GM18519 (cell line): ENCODE measurements around the gene USP53.
"Not testable (repeated sequence)": the region's sequence is repeated elsewhere in the genome, so short reads cannot be mapped to it uniquely, and the experiment has no call there.

Experiments
- ATAC-seq: cut with Tn5 transposase; IDR thresholded peaks from one replicate; pipeline ENCODE4 v1.9.1; 2021; ENCODE audit warnings: mild to moderate bottlenecking, moderate library complexity; ENCODE audit not compliant: unreplicated experiment, low FRiP score

Gene USP53

GRCh38 chr4:119266153-119266552 is 53.6 kb downstream of the USP53 start:
- no peak for ATAC-seq

GRCh38 chr4:119268466-119268865 is 56.0 kb downstream of the USP53 start:
- no peak for ATAC-seq

GRCh38 chr4:119271361-119272085 is 59.0 kb downstream of the USP53 start:
- ATAC-seq: no peak

GRCh38 chr4:119279541-119279940 is 67.0 kb downstream of the USP53 start:
- not testable (repeated sequence) for ATAC-seq

GRCh38 chr4:119279945-119280344 is 67.4 kb downstream of the USP53 start:
- ATAC-seq: not testable (repeated sequence)

GRCh38 chr4:119281393-119281792 is 68.9 kb downstream of the USP53 start:
- ATAC-seq: no peak

- peak; percentile 77 for ATAC-seq
These were observed 72.6 kb downstream of the USP53 start for GRCh38 chr4:119284876-119285780.

GRCh38 chr4:119286377-119287002 is 74.0 kb downstream of the USP53 start:
- ATAC-seq: no peak

GRCh38 chr4:119289313-119289712 is 76.8 kb downstream of the USP53 start:
- no peak for ATAC-seq

- no peak for ATAC-seq
These were observed 78.1 kb downstream of the USP53 start for GRCh38 chr4:119290598-119290997.

- no peak for ATAC-seq
These were observed 83.8 kb downstream of the USP53 start for GRCh38 chr4:119296356-119296755.

GRCh38 chr4:119297795-119298194 is 85.3 kb downstream of the USP53 start:
- no peak for ATAC-seq

GRCh38 chr4:119299260-119299671 is 86.8 kb downstream of the USP53 start:
- ATAC-seq: no peak

GRCh38 chr4:119299741-119300100 is 87.2 kb downstream of the USP53 start:
- ATAC-seq: peak; percentile 51

- ATAC-seq: peak; percentile 96
These were observed 87.8 kb downstream of the USP53 start for GRCh38 chr4:119300101-119300978.

GRCh38 chr4:119302073-119302832 is 89.7 kb downstream of the USP53 start:
- ATAC-seq: no peak

GRCh38 chr4:119303587-119304305 is 91.2 kb downstream of the USP53 start:
- no peak for ATAC-seq

GRCh38 chr4:119304431-119304830 is 91.9 kb downstream of the USP53 start:
- no peak for ATAC-seq

- ATAC-seq: no peak
These were observed 95.1 kb downstream of the USP53 start for GRCh38 chr4:119307606-119308005.
